ENCODE results near the gene HS3ST3A1.

GRCh38 chr17:13538841-13539411 lies 62.8 kb downstream of the HS3ST3A1 start:
- TF ChIP-seq POLR2A (IDR thresholded peaks at IDR 0.05) (no peak), EP300 (IDR thresholded peaks at IDR 0.05) (no peak)

Data from suprapubic skin (tissue), 2 donors.